Thymus (tissue), 11 donors: ENCODE data around the gene GALNT11. TPM values are rescaled to one million over a fixed set of nuclear protein-coding genes. Genes with fewer than 3 reads are reported as not detected.

Experiments
- DNase-seq, 9 donors: peaks; one replicate each; pipeline ENCODE4 v3.0.0-alpha.2; 2013; ENCODE audit warnings: low spot score in 9 of 9, low read depth in 6 of 9, missing footprints in 1 of 9
- H3K27ac ChIP-seq, 2 donors: one replicate each; pipeline ENCODE4 v1.5.1; 2013; ENCODE audit warnings: control low read depth in 1 of 2, low read depth in 1 of 2, low read length in 1 of 2, mild to moderate bottlenecking in 1 of 2, moderate library complexity in 1 of 2
- H3K27me3 ChIP-seq, 2 donors: one replicate each; pipeline ENCODE4 v1.5.1; 2013; ENCODE audit warnings: low read length in 1 of 2; ENCODE audit not compliant: control insufficient read depth in 2 of 2, insufficient read depth in 1 of 2
- H3K36me3 ChIP-seq, 2 donors: one replicate each; pipeline ENCODE4 v1.5.1; 2013; ENCODE audit warnings: low read length in 1 of 2, mild to moderate bottlenecking in 1 of 2, moderate library complexity in 1 of 2; ENCODE audit not compliant: control insufficient read depth in 2 of 2, insufficient read depth in 2 of 2
- H3K4me1 ChIP-seq, 2 donors: one replicate each; pipeline ENCODE4 v1.5.1; 2013; ENCODE audit warnings: low read length in 2 of 2; ENCODE audit not compliant: control insufficient read depth in 2 of 2, insufficient read depth in 2 of 2
- H3K4me3 ChIP-seq, 2 donors: one replicate each; pipeline ENCODE4 v1.5.1; 2013; ENCODE audit warnings: low read length in 2 of 2, control low read depth in 1 of 2, mild to moderate bottlenecking in 1 of 2
- H3K9me3 ChIP-seq, 2 donors: one replicate each; pipeline ENCODE4 v1.5.1; 2013; ENCODE audit warnings: low read length in 1 of 2, mild to moderate bottlenecking in 1 of 2; ENCODE audit not compliant: control insufficient read depth in 2 of 2, insufficient read depth in 1 of 2
- WGBS: extraction: QIAGEN DNeasy Blood & Tissue Kit; methylation state at CpG from one replicate; pipeline ENCODE4 v1.1.7; 2013; 5-methylcytosine and 5-hydroxymethylcytosine counted together
- polyA plus RNA-seq: library from polyadenylated mRNA; stranded (reverse); fragments of 200-250 nt; gene quantifications from one replicate; pipeline ENCODE4 v1.2.3, GENCODE V29; 2013
- total RNA-seq: library from RNA; stranded (reverse); fragments of 120-200 nt; gene quantifications from one replicate; pipeline ENCODE4 v1.2.4, GENCODE V29; 2013
- donor health status: healthy.

Gene GALNT11
- total and polyA plus RNA-seq, 2 donors: 32.0 to 48.8 TPM

- Histone ChIP-seq H3K9me3 (no peaks in the 10 kb centered on the region), H3K27me3 (no peaks in the 10 kb centered on the region), H3K36me3 (peaks cover 56 to 75% of the 10 kb centered on the region in 2 donors), H3K27ac (no peak overlapping the region), H3K4me1 (peaks cover 12 to 18% of the 10 kb centered on the region in 2 donors), H3K4me3 (no peak overlapping the region)
- no peak for DNase-seq
- 97% methylated on average over 2 of the region's 2 CpGs for WGBS
These were observed 115.1 kb downstream of the GALNT11 start for GRCh38 chr7:152140560-152140959.

GRCh38 chr7:152142976-152143595 is 117.6 kb downstream of the GALNT11 start:
- no peaks in the 10 kb centered on the region for H3K27me3 ChIP-seq
- H3K4me1 ChIP-seq: peaks cover 12 to 18% of the 10 kb centered on the region in 2 donors
- no peak overlapping the region for H3K4me3 ChIP-seq
- peak in 3 of 9 donors; percentile 23 to 53 (median 26) for DNase-seq
- 52% methylated on average over 5 of the region's 5 CpGs for WGBS
- no peaks in the 10 kb centered on the region for H3K9me3 ChIP-seq
- H3K36me3 ChIP-seq: peaks cover 53 to 78% of the 10 kb centered on the region in 2 donors
- peak overlapping the region; percentile 56 to 58 for H3K27ac ChIP-seq

- Histone ChIP-seq H3K4me3 (no peak overlapping the region), H3K27me3 (no peaks in the 10 kb centered on the region), H3K27ac (peak overlapping the region in 1 of 2 donors; percentile 64), H3K36me3 (peaks cover 54 to 77% of the 10 kb centered on the region in 2 donors), H3K9me3 (no peaks in the 10 kb centered on the region), H3K4me1 (peaks cover 12 to 18% of the 10 kb centered on the region in 2 donors)
- DNase-seq: peak in 2 of 9 donors; percentile 15 to 38
- 83% methylated on average over 12 of the region's 12 CpGs for WGBS
These were observed 119.2 kb downstream of the GALNT11 start for GRCh38 chr7:152144557-152145245.

- WGBS: 93% methylated on average over 4 of the region's 4 CpGs
- no peaks in the 10 kb centered on the region for H3K27me3 ChIP-seq
- DNase-seq: peak in 3 of 9 donors; percentile 22 to 56 (median 26)
These were observed 120.5 kb downstream of the GALNT11 start for GRCh38 chr7:152145853-152146466.

GRCh38 chr7:152148706-152149105 is 123.2 kb downstream of the GALNT11 start:
- no peak for DNase-seq
- WGBS: 97% methylated on average over 5 of the region's 5 CpGs
- peaks cover 2 to 7% of the 10 kb centered on the region in 2 donors for H3K4me1 ChIP-seq
- no peaks in the 10 kb centered on the region for H3K9me3 ChIP-seq
- H3K27me3 ChIP-seq: no peaks in the 10 kb centered on the region
- H3K27ac ChIP-seq: no peak overlapping the region
- H3K4me3 ChIP-seq: no peak overlapping the region
- peaks cover 68 to 88% of the 10 kb centered on the region in 2 donors for H3K36me3 ChIP-seq

More at GRCh38 chr7:152145853-152146466, 120.5 kb downstream of the GALNT11 start:
- Histone ChIP-seq H3K27ac (no peak overlapping the region), H3K36me3 (peaks cover 60 to 76% of the 10 kb centered on the region in 2 donors), H3K4me3 (no peak overlapping the region), H3K4me1 (peaks cover 12 to 18% of the 10 kb centered on the region in 2 donors), H3K9me3 (no peaks in the 10 kb centered on the region)

- DNase-seq: no peak
- Histone ChIP-seq H3K4me3 (no peak overlapping the region), H3K9me3 (no peaks in the 10 kb centered on the region), H3K27me3 (no peaks in the 10 kb centered on the region), H3K36me3 (peaks cover 68 to 88% of the 10 kb centered on the region in 2 donors), H3K4me1 (peaks cover 0 to under 1% of the 10 kb centered on the region in 2 donors), H3K27ac (no peak overlapping the region)
- 91% methylated on average over 6 of the region's 6 CpGs for WGBS
These were observed 123.9 kb downstream of the GALNT11 start for GRCh38 chr7:152149363-152149762.

GRCh38 chr7:152152267-152152666 is 126.8 kb downstream of the GALNT11 start:
- H3K4me3 ChIP-seq: no peak overlapping the region
- no peaks in the 10 kb centered on the region for H3K27me3 ChIP-seq
- H3K4me1 ChIP-seq: no peaks in the 10 kb centered on the region
- DNase-seq: no peak
- H3K36me3 ChIP-seq: peaks cover 72 to 88% of the 10 kb centered on the region in 2 donors
- H3K27ac ChIP-seq: no peak overlapping the region
- WGBS: 84% methylated on average over 5 of the region's 5 CpGs
- H3K9me3 ChIP-seq: no peaks in the 10 kb centered on the region

GRCh38 chr7:152158801-152159587 is 133.5 kb downstream of the GALNT11 start:
- Histone ChIP-seq H3K36me3 (peaks cover 72 to 76% of the 10 kb centered on the region in 2 donors), H3K9me3 (no peaks in the 10 kb centered on the region), H3K4me3 (no peak overlapping the region), H3K27ac (no peak overlapping the region), H3K27me3 (no peaks in the 10 kb centered on the region), H3K4me1 (no peaks in the 10 kb centered on the region)
- peak in 1 of 9 donors; percentile 15 for DNase-seq
- 67% methylated on average over 11 of the region's 11 CpGs for WGBS
